ENCODE results near the gene NUDT2. TPM values are rescaled to one million over a fixed set of nuclear protein-coding genes. Genes with fewer than 3 reads are reported as not detected.

Gene NUDT2
- polyA plus RNA-seq, 1 of the 3 experiments (the other 2 are of a cell fraction) = 47.8 TPM

- TF ChIP-seq MXI1 (IDR thresholded peaks at IDR 0.05; ENCODE audit: low read depth, low read length) (no peak), SMC3 (IDR thresholded peaks at IDR 0.05; ENCODE audit: low read depth, low read length) (no peak), FOXJ3 (CRISPR knock-in tag; IDR thresholded peaks at IDR 0.05) (no peak), ZBTB33 (IDR thresholded peaks at IDR 0.05; ENCODE audit: borderline replicate concordance, low read depth) (no peak), RXRA (IDR thresholded peaks at IDR 0.05; ENCODE audit: borderline replicate concordance, low read depth) (no peak), SIN3A (IDR thresholded peaks at IDR 0.05; ENCODE audit: borderline replicate concordance, low read depth, low read length) (no peak), NRF1 (IDR thresholded peaks at IDR 0.05; ENCODE audit: low read depth, low read length) (no peak), MEF2A (IDR thresholded peaks at IDR 0.05; ENCODE audit: borderline replicate concordance, low read depth) (no peak), RAD21 (IDR thresholded peaks at IDR 0.05; ENCODE audit: low read length) (no peak), POLR2AphosphoS5 (IDR thresholded peaks at IDR 0.05; ENCODE audit: low read depth, low read length) (no peak), IRF3 (IDR thresholded peaks at IDR 0.05; ENCODE audit: low read depth, low read length) (no peak), YY1 (IDR thresholded peaks at IDR 0.05; ENCODE audit: low read depth) (no peak), FOSL2 (IDR thresholded peaks at IDR 0.05; ENCODE audit: borderline replicate concordance, low read depth) (no peak), RFX5 (IDR thresholded peaks at IDR 0.05; ENCODE audit: low read length) (no peak), EZH2phosphoT487 (IDR thresholded peaks at IDR 0.05; ENCODE audit: borderline replicate concordance, low read depth) (no peak), CTCF (IDR thresholded peaks at IDR 0.05) (no peak), RCOR1 (IDR thresholded peaks at IDR 0.05; ENCODE audit: low read length) (no peak)
- H3K4me2 ChIP-seq = no peak overlapping the region
- no peak overlapping the region for H3K9ac ChIP-seq
- peaks cover 9% of the 10 kb centered on the region; the same call in 1 of the 2 replicates for H3K79me2 ChIP-seq (ENCODE audit: insufficient read depth)
- H3F3A ChIP-seq (replicated peaks; ENCODE audit: insufficient read depth) = no peaks in the 10 kb centered on the region
- no peaks in the 10 kb centered on the region for H3K9me2 ChIP-seq
- no peaks in the 10 kb centered on the region for H3K9me3 ChIP-seq
- WGBS (ENCODE audit: low lambda C conversion rate) = 100% methylated on average over 1 of the region's 1 CpG
- H3K27ac ChIP-seq (ENCODE audit: low read depth in 2 of 2, low read length in 1 of 2) = no peak overlapping the region
- no peaks in the 10 kb centered on the region for H3K36me3 ChIP-seq (replicated peaks in 1 of 2; ENCODE audit: control insufficient read depth in 1 of 2, insufficient read depth in 2 of 2, low read length in 1 of 2)
- H3K4me1 ChIP-seq (ENCODE audit: control insufficient read depth in 1 of 2, insufficient read depth in 2 of 2, low read depth in 1 of 2, low read length in 1 of 2) = peaks cover 3 to 7% of the 10 kb centered on the region in 2 experiments; a peak in 3 of 4 replicates
- no peaks in the 10 kb centered on the region for H4K20me1 ChIP-seq (ENCODE audit: insufficient read depth)
- no peaks in the 10 kb centered on the region for H3K27me3 ChIP-seq (ENCODE audit: insufficient read depth)
- POLR2A ChIA-PET = no interaction called here
- no peak for DNase-seq
- CTCF ChIA-PET = interaction anchor here (0.7 kb wide), 1 partner anchor 66 kb away, joined by 3 read pairs; no protein-coding TSS in a partner anchor
- H2AFZ ChIP-seq (ENCODE audit: low read depth) = no peak overlapping the region
- H3K4me3 ChIP-seq (ENCODE audit: low read depth in 2 of 2, low read length in 1 of 2) = no peak overlapping the region
Observed at GRCh38 chr9:34310215-34310614, 19.2 kb upstream of the NUDT2 start.
